Keratinocyte (primary cell): ENCODE results near the gene RAB4A.
"Not testable (repeated sequence)": the region's sequence is repeated elsewhere in the genome, so short reads cannot be mapped to it uniquely, and the experiment has no call there.

Experiments
- CTCF ChIP-seq, 3 experiments: IDR thresholded peaks in 1 of 3; conservative IDR thresholded peaks in 1 of 3; optimal IDR thresholded peaks in 1 of 3; 2 replicates in 2 of 3; 3 replicates in 1 of 3; pipeline versions ENCODE3 to v1.5.1; 2011; ENCODE audit warnings: low read length in 3 of 3, mild to moderate bottlenecking in 3 of 3, moderate library complexity in 2 of 3, control low read depth in 1 of 3, inconsistent platforms in 1 of 3; ENCODE audit not compliant: insufficient read depth in 2 of 3; ENCODE audit errors: extremely low read depth in 1 of 3
- EZH2 ChIP-seq: IDR thresholded peaks from one replicate; pipeline ENCODE4 v1.6.1; 2012; ENCODE audit warnings: inconsistent platforms, mild to moderate bottlenecking, low read length, moderate library complexity

- not testable (repeated sequence) for TF ChIP-seq EZH2; CTCF (optimal IDR thresholded peaks at IDR 0.05 in 1 of 3, IDR thresholded peaks at IDR 0.05 in 1 of 3, conservative IDR thresholded peaks at IDR 0.05 in 1 of 3; ENCODE audit: extremely low read depth in 1 of 3, insufficient read depth in 2 of 3, low read length in 3 of 3)
Observed at GRCh38 chr1:229291686-229292085, 20.8 kb downstream of the RAB4A start.
